CD4-positive, alpha-beta T cell treated with Interleukin-6 at 100 ng/mL for 8 hours (primary cell): ENCODE measurements around the gene OR52K2.
"Not testable (repeated sequence)": the region's sequence is repeated elsewhere in the genome, so short reads cannot be mapped to it uniquely, and the experiment has no call there.

Source experiments
- DNase-seq: peaks from one replicate; pipeline ENCODE4 v3.0.0-alpha.2; 2020; ENCODE audit warnings: mixed read lengths, low spot score

Gene OR52K2

DNA sequence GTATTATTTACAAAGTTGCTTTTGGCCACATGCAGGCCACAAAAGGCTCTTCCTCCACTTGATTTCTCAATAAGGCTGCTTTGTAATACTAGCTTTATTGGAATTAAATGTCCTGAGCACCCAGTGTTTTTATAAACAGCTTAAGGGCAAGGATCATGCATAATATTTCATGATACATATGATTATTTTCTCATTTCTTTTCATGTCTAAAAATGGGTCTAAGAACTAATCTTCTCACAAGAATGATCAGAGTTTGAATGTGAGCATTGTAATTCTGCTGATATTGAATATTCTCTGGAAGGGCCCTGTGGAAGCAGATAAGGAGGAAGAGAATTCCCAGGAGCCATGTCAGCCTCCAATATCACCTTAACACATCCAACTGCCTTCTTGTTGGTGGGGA, at the start of gene OR52K2:
Gene OR52K2 (plus strand): TSS at position 301 of the 400 bp plus-strand sequence. CDS start 45 bp downstream, at position 346.
- DNase-seq: no peak

DNA sequence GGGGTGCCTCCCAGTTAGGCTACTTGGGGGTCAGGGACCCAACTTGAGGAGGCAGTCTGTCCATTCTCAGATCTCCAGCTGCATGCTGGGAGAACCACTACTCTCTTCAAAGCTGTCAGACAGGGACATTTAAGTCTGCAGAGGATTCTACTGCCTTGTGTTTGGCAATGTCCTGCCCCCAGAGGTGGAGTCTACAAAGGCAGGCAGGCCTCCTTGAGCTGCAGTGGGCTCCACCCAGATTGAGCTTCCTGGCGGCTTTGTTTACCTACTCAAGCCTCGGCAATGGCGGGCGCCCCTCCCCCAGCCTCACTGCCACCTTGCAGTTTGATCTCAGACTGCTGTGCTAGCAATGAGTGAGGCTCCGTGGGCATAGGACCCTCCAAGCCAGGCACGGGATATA, 42.9 kb upstream of the OR52K2 start:
- DNase-seq: not testable (repeated sequence)

DNA sequence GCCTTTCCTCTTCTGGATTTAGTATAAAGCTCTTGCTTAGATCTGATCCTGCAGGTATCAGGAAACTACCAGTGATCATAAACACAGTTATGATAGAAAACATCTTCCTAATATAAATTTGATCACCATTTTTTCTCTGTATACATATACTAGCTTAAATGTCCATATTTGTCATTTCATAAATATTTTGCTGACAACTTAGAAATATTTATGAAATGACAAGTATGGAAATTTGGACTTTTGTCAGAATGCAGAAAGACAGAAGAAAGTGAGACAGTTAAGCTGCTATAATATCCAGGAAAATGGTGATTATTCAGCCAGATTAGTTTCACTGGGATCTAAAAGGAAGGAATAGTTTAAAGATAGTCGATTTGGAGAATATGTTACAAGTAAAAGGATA, 32.8 kb upstream of the OR52K2 start:
- DNase-seq: no peak

DNA sequence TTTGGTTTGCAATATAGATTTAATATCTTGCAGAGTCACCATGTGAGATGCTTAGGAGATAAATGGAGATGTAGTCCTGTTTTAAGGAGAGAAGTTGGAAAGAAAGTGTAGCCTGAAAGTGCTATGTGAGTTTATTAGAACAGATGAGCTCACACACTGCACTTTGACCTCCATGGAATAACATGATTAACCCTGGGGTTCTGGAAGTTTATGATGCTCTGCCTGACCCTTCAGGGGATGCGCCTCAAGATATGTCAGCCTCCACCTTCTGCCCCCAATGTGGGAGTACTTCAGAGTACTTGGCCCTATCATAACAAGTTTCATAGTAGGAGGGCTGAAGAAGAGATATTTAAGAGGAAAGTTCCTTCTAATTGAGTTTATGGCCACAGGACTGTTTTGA, 32.3 kb upstream of the OR52K2 start:
- no peak for DNase-seq

DNA sequence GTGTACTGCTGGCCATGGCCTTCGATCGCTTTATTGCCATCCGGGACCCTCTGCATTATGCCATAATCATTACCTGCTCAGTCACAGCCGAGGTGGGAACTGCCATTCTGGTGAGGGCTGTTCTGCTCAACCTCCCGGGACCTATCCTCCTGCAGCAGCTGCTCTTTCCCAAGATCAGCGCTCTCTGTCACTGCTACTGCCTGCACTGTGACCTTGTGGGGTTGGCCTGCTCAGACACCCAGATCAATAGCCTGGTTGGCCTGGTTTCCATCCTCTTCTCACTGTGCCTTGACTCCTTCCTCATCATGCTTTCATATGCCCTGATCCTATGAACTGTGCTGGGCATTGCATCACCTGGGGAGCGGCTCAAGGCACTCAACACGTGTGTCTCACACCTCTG, 30.7 kb upstream of the OR52K2 start:
- no peak for DNase-seq

DNA sequence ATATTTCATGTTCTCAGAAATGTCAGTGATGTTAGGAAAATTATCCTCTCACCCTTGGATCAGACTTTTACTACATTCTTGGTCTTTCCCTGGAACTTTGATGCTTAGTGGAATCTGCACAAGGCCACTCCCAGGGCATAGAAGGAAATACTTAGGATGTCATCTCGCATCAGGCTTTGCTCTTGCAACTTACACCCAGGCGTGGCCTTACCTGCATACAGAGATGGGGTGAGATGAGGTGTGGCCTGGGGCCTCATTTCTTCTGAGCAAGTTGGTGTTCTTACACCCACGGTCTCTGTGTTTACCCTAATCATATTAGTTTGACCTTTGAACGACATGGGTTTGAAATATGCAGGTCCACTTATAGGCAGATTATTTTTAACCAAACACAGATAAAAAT, 19.0 kb upstream of the OR52K2 start:
- DNase-seq: no peak

DNA sequence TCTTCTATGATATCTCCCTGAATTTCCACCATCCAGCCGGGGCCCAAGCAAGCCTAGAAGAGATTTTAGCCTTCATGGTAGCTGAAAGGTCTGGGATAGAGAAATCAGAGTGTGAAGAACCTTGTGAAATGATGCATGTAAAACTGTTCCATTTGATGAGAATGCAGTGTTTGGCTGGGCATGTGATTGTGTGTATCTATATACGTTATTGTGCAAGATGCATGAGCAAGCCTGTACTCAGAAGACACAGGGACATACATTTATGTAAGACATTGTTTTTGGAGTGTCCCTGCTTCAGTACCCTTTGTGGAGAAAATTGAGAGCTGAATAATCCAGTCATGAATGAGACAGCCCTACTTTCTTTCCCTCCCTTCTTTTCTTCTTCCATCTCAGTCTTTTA, 15.2 kb upstream of the OR52K2 start:
- DNase-seq: no peak

DNA sequence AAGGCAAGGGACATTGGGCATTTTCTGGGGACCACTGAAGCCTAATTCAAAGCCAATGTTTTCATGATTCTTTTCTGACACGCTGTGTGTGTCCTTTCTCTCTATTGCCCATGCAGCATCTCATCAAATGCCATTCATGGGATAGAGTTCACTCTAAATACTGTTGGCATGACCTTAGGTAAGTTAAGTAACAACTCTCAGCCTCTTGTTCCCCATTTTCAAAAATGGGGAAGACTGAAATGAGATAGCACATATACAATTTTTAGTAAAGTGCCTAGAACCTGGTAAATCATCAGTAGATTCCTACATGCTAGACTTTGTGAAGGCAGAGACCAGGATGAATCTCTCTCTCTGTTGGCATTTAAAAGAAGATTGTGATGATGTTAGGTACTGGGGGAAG, 12.7 kb upstream of the OR52K2 start:
- no peak for DNase-seq

DNA sequence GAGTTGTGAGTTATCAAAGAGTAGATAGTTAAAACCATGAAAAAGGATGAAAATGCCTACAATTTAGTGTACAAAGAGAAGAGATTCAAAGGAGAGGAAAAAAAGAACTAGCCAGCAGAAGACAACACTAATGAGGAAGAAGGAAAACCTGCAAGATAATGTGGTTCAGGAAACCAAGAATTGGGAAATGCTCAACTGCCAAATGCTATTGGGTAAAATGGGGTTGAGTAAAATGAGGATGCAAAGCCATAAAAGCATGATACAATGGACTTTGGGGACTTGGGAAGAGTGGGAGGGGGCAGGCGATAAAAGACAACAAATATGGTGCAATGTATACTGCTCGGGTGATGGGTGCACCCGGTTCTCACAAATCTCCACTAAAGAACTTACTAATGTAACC, 7.6 kb upstream of the OR52K2 start:
- DNase-seq: no peak

DNA sequence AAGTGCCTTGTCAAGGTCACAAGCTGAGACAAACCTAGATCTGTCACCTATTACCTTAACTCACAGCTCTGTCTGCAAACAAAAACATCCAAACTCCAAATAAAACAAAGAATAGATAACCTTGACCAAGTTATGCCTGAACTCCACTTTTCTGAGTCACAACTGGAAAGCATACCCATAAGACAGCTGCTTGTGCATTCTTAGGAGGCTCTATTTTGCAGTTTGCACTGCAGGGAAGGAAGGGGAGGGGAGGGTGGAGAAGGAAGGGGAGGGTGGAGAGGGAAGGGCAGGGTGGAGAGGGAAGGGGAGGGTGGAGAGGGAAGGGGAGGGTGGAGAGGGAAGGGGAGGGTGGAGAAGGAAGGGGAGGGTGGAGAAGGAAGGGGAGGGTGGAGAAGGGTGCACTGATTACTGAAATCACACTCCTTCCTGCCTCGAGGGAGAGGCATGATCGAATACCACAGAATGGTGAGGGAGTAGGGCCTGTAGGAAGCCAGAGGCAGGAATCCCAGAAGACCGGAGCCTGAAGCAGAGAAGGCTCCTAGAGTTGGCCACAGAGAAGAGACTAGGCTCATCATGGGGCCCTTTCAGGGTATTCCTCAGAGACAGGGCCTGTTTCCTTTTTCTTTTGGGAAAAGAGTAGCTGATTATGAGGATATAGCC, 5.7 kb upstream of the OR52K2 start:
- no peak for DNase-seq

DNA sequence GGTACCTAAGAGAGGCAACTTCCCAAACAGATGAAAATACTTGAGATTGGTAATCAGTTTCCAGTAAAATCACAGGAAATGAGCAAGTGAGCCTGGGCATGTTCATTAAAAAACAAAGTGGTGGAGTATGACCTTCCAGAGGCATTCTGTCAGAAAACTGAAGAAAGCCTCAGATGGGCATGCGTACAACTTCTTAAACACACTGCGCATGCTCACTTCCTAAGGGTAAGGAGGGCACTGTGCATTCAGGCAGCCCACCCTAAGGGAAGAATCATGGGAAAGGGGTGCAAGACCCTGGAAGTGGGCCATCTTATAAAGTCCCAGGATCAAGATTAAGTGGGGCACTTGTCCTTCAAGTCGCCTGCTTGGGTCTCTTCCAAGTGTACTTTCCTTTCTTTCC, 4.0 kb downstream of the OR52K2 start:
- DNase-seq: no peak

DNA sequence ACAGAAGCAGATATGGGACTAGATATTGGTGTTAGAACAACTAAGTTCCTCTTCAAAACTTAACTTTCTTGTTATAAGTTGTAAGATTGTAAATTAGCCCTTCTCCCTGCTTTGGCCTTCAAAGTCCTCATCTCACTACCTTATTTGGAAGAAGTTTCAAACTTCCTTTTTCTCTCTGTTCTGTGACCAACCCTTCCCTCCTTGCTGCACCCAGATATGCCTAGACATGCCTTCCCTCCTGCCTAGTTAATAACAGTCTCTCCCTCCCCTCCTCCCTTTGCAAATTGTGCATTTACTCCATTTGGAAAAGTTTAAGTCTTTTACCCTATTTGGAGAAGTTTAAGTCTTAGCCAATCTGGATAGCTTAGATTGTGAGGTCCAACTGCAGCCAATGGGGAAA, 4.9 kb downstream of the OR52K2 start:
- DNase-seq: no peak

DNA sequence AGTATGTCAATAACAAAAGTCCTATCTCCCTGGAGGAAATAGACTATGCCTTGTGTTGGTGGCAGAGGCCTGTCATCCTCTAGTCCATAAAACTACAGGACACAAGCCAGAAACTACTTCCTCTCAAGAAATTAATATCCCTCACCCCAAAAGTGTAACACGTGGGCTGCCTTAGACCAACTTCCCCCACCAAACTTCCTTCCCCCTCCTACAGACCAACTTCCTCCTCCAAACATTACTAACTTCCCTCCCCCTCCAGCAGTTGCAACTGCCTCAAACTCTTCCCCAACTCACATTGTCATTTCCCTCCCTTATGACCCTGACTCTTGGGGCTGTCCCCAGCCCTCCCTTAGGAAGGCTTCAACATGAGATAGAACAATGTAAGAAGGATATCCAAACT, 6.3 kb downstream of the OR52K2 start:
- no peak for DNase-seq

DNA sequence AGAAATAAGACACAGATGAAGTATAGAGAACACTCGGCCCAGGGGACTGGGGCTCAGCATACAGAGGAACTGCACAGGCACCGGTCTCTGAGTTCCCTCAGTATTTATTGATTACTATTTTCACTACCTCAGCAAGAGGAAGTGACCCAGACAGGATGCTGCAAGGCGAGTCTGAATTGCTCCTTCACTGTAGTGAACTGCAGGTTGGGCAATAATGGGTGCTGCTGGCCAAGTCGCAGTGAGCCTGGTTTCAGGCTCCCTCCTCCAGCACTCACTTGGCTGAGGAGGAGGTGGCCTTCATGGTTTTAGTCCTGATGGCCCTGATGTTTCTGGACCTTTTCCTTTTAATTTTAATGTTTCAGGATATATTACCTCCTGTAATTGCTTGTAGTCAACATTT, 10.4 kb downstream of the OR52K2 start:
- DNase-seq: no peak

DNA sequence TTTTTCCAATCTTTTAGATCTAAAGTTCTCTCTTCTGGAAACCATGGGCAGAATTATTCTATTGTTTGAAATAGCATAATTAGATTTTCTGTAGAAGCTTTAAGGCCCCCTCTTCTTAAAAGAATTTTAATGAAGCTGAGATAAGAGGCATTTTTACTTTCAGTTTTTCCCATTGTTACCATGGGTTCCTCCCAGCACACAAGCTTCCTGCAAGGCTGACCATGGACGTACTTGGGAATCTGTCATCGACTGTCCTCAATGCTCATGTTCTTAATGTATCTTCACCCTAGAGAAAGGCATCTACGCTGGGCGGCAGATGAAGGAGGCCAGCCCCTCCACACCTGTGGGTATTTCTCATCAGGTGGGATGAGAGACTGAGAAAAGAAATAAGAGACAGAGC, 11.1 kb downstream of the OR52K2 start:
- DNase-seq: no peak

DNA sequence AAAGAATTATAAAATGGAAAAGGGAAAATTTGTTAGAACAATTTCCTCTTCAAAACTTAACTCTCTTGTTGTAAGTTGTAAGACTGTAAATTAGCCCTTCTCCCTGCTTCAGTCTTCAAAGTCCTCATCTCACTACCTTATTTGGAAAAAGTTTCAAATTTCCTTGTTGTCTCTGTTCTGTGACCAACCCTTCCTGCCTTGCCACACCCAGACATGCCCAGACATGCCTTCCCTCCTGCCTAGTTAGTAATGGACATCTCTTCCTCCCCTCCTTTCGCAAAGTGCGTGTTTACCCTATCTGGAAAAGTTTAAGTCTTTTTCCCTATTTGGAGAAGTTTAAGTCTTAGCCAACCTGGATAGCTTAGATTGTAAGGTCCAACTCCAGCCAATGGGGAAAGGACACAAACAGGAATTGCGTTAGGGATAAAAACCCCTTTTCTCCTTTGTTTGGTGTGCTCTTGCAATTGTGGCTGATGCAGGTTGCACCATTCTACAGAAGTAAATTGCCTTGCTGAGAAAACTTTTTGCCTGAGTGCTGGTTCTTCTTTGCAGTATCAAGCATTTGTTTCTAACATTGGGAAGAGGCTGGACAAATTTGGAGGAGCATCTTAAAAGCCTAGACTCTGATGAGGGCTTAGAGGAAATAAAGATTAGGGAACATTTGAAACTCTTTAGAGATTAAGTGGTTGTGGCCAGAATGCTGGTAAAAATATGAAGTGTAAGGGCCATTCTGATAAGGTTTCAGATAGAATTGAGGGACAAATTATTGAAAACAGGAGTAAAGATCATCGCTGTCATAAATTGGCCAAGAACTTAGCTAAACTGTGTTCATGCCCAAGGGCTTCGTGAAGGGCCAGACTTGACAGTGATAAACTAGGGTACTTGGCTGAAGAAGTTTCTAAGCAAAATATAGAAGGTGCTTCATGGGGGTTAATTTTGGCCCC, 15.4 kb downstream of the OR52K2 start:
- DNase-seq: no peak

DNA sequence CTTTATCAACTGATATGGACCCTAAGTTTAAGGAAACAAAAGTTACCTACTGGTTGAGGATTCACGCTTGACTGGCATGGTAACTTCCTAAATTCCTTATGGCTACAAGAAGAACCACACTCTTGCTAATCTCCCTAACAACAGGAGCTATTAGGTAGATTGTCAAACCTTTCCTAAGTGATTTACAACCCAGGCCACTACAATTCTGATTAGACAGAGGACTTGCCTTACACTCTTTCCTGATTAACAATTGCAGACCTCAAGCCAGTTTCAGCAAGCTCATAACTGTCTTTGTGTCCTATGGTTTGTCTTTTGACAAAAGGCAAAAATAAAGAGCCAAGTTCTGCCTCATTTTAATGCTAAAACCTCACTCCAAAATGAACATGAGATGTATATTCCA, 16.3 kb downstream of the OR52K2 start:
- no peak for DNase-seq

DNA sequence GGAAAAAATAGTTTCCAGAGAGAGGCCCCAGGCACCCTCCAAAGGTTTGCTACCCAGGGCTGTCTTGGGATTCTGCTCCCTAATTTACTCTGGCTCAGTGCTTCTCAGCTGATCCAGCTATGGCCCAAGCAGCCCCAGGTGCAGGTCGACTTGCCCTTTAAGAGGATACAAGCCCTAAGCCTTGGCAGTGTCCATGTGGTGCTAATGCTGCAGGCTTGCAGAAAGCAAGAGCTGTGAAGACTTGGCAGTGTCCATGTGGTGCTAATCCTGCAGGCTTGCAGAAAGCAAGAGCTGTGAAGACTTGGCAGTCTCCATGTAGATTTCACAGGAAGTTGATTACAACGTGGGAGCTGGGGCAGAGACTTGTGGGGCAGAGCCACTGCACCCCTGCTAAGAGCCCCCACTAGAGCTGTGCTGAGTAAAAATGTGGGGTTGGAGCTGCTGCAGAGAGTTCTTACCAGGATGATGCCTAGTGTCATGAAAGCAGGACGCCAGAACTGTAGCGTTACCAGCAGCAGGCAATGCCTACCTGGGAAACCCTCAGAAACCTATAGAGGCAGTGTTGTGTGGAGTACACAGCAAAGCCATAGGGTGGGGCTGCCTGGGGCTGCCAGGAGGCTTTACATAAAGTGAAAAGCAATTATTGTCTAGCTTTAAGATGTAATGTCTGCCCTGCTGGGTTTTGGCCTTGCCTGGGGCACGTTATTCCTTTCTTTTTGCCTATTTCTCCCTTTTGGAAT, 17.2 kb downstream of the OR52K2 start:
- DNase-seq: no peak

DNA sequence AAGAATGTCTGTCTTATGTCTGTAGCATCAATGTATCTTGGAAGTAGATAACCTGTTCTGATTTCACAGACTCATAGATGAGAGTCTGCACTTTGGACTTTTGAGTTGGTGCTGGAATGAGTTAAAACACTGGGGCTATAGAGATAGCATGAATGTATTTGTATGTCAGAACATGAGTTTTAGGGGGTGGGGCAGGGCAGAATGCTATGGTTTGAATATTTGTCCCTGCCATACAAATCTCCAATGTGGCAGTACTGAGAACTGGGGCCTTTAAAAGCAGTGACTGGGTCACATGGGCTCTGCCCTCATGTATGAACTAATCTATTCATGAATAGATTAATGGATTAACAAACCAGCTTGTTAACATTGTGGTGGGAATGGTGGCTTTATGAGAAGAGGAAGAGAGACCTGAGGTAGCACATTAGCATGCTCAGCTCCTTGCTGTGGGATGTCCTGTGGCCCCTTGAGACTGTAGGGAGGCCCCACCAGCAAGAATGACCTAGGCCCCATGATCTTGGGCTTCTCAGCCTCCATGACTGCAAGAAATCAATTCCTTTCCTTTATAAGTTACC, 17.9 kb downstream of the OR52K2 start:
- no peak for DNase-seq

DNA sequence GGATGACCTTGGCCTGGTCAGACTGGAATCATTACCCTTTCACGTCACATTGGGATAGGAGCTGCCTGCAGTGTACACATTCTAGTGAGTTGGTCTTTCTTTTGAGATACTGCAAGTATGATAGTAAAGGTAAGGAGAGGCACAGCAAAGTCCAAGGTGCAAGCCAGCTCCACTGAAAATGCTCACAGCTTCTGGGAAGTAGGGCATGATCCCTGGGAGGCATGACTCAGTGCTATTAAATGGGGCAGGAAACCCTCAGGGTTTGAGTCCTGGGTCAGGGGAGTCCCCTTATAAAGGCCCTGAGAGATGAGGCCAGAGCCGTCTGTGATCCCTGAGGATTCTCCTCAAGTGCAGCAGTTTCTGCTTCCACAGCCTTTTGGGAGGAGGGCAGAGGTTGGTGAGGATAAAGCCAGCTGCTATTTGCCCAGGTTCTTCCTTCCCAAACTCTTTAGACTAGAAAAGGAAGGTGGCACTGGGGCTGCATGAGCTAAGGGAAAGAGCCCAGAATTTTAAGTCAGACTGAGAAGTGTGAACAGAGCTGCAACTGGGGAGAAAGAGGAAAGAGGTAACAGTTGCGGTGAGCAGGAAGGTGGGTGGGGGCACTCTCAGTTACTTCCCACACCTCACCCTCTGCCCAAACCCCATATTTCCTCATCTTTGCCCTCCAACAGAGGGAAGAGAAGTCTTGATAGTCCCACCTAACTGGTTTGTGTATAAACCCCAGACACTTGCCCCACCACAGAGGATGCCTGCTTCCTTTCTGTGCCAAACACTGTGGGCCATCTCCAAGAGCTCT, 18.9 kb downstream of the OR52K2 start:
- DNase-seq: no peak

DNA sequence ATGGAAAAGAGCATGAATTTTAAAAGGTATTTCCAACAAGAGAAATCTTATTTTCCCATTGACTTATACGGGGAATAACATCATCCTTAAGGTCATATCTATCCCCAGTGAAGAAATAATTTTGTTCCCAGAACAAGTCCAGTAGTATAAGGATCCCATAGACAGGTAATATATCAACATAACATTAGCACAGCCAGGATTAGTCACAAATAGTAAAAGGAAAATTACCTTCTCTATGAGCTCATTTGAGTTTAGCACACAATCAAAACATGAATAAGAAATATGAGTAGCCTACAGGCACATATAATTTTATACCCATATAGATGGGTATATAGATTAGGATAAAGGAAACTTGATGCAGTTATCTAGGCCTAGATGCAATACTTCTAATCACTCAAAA, 30.5 kb downstream of the OR52K2 start:
- no peak for DNase-seq
